Fibroblast of skin of left quadriceps (primary cell): ENCODE results near the gene KLF1.
"Not testable (repeated sequence)": the region's sequence is repeated elsewhere in the genome, so short reads cannot be mapped to it uniquely, and the experiment has no call there.

Experiments
- DNase-seq, 2 experiments: peaks; one replicate each; pipeline ENCODE4 v3.0.0-alpha.2; 2013; ENCODE audit warnings: low read depth in 2 of 2

KLF1 gene

DNA sequence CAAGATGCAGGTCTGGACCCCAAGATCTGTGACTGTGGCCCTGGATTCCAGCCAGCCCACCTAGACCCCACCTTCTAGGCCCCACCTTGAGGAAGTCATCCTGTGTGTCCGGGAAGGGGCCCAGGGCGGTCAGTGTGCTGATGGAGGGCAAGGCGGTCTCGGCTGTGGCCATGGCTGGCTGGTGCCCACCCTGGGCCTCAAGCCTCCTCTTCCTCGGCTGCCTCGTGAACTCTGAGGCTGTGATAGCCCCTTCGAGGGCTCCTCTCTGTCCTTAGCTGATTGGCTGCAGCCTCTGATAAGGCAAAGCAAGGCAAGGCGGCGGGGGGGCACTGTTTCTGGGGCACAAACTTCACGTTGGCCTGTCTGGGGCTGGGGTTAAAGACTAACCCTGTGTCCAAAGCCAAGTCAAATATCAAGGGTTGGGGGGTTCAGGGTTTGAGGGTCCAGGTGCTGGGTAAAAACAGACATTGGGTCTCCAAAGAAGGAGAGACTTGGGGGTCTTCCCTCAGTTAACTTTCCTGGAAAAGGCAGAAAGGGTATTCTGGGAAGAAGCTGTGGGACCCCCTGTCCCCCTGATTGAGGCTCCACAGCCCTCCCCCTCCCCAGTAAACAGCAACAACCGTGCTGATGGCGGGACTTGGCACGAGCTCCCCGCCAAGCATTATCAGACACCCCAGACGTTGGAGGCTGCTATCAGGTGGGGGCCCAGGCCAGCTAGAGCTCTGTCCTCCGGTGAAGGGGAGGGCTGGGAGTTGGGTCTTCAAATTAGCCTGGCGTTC is at the start of gene KLF1:
Gene KLF1, minus strand, starts transcription at position 233 of the 779 bp plus-strand sequence. Its CDS starts 61 bp downstream, at position 172.
- DNase-seq: no peak

DNA sequence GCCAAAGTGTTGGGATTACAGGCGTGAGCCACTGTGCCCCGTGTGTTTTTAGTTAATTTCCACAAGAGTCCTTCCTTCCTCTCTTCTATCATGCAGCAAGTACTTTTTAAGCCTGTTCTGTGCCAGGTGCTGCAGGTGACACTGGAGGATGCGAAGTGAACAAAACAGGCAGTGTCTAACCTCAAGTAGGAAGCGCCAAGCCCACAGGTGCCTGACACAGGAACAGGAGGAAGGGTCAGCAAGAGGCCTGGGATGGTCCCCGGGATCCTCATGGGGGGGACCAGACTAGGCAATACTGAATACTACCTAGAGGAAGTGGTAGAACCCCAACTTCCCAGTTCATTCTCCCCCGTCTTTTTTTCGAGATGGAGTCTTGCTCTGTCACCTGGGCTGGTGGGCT is 49.6 kb upstream of the KLF1 start:
- no peak for DNase-seq

DNA sequence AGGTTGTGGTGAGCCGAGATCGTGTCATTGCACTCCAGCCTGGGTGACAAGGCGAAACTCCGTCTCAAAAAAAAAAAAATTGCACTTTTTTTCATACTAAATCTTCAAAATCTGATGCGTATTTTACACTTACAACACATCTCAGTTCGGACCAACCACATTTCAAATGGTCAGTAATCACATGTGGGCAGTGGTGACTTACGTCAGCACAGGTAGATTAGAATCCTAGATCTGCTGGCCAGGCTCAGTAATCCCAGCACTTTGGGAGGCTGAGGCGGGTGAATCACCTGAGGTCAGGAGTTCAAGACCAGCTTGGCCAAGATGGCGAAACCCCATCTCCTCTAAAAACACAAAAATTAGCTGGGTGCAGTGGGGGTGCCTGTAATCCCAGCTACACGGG is 48.1 kb upstream of the KLF1 start:
- DNase-seq: no peak

DNA sequence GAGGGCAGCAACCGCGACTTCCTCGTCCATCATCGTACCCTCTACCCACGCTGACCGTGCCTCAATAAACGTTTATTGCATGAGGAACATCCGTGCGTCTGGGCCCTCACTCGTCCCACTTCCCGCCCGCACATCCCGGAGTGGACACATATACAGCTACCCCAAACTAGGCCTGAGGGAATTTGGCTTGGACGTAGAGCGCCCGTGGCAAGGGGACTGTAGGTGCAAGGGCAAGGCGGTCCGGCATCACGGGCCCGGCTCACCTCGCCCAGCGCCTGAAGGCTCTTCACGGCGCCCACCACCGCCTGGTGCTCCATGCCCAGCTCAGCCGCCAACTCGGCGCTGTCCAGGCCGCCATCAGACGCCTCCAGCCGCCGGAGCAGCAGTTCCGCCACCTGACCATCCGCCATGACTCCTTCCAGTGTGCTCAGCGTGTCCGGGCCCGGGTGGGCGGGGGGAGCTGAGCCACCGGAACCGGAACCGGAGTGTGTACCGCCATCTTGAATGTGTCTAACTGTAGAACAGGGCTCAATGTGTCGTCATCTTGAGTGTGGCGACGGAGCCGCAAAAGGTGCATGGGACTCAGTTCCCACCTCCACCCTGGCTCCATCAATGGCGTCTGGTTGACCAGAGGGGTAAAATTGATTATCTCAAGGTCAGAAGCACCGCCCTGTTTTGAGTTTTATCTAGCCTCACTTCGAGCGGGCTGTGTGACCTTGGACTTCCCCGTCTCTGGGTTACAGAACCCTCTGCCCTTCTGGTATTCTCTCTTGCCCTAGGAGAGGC is 46.5 kb upstream of the KLF1 start, which contains the start of gene FARSA:
Gene FARSA, minus strand, starts transcription at position 425 of the 786 bp plus-strand sequence. Its CDS starts 15 bp downstream, at position 410.
- DNase-seq: peak; percentile 71 to 75

DNA sequence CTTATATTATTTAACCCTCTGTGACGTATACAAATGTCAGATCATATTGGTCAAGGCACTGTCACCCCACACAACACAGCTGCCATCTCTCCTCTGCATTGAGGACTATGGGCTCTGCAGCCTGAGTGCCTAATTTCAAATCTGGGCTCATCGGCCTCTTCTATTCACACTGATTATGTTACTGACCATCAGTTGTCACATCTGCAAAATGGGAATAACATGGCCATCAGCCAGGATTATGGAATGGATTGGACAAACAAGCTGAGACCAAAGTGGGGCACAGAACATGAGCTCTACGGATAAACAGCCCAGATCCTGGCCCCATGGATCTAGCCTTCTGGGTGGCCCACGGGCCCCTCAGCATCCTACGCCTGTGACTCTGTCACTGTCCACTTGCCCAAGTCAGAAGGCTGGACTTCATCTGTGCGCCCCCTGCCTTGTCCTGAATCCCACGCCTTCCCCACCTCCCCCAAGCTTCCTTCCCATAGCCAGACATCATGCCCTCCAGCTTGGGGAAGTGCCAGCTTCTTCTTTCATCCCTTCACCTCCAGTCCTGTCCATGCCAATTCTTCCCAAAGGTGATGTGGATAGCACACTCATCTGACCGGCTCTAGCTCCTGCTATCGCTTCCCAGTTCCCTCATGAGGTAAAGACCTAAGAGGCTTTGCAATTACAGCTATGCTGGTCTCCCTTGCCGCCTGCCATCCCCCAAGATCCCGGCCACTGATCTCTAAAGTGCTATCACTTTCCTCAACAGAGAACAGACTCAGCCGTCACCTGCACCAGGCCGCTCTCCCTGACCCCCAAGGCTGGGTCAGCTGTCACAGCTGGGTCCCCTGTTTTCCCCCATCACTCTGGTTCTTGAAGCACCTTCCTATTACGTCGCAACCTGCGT is 45.6 kb upstream of the KLF1 start:
- DNase-seq: no peak

DNA sequence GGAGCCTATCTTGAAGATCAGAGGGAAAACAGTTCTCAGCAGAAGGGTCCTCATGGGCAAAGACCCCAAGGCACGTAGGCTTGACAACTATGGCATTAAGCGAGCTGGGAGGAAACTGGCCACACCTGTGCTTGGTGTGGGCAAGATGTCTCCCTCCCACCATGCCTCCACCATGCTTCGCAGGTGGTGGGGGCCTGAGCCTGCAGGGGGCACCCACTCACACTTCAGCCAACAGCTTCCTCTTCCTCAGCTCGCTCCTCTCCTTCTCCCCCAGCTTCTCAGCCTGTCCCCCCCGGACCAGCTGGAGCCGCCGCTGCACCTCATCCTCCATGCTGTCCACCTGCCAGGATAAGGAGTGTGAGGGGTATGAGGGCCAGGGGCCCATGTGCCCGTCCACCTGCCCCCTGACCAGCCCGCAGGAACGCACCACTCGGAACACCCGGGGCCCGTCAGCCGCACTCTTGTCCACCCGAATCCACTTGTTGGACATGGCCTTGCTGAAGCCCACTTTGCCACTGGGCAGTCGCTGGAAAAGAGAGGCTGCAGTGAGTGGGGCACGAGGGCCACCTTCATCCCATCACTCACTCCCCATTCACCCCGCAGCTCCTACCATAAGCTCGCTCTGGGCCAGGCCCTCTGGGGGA is 43.1 kb upstream of the KLF1 start:
- DNase-seq: no peak

DNA sequence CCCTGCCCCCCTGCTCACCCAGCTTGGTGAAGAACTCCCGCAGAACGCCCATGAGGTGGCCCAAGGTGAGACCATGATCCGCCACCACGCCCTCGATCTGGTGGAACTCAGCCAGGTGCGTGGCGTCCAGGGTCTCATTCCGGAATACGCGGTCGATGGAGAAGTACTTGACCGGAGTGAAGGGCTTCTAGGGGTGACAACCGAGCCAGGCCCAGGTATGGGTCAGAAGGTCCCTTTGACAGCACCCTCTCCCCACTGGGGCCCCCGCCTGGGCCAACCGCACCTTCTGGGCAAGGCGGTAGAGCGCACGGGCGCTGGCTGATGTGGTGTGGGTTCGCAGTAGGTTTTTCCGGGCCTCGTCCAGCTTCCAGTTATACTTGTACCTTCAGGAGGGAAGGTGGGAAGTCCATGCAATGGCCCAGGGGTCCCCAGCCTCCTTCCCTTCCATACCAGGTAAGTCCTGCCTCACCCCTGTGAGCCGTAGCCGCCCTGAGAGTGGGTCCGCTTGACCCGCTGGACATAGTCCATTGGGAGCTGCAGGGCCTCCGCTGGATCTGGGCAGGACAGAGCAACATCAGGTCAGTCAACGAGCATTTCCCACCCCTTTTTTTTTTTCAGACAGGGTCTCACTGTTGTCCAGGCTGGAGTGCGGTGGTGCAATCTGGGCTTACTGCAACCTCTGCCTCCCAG is 37.8 kb upstream of the KLF1 start:
- no peak for DNase-seq

DNA sequence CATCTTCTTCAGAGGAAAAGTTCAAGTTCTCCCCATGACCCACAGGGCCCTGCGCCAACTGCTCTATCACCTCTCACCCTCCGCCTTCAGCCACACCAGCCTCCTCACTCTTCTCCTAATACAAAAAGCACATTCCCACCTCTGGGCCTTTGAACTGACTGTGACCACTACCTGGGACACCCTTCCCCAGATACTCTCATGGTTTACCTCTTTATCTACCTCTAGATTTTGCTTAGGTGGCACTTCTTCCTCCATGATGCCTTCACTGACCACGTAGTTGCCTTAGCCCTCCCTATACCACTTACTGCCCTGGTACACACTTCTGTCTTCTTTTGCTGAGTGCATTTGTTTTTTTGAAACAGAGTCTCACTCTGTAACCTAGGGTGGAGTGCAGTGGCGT is 36.0 kb upstream of the KLF1 start:
- no peak for DNase-seq

DNA sequence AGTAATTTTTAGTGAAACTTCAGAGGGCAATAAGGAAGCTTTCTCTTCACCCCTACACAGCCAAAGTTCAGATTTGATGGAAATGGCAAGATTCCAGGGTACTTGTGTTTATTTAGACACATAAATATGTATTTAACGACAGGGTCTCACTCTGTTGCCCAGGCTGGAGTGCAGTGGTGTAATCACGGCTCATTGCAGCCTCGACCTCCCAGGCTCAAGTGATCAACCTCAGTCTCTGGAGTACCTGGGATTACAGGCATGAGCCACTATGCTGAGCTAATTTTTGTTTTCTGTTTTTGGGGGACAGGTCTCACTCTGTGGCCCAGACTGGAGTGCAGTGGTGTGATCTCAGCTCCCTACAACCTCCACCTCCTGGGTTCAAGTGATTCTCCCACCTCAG is 34.0 kb upstream of the KLF1 start:
- no peak for DNase-seq

DNA sequence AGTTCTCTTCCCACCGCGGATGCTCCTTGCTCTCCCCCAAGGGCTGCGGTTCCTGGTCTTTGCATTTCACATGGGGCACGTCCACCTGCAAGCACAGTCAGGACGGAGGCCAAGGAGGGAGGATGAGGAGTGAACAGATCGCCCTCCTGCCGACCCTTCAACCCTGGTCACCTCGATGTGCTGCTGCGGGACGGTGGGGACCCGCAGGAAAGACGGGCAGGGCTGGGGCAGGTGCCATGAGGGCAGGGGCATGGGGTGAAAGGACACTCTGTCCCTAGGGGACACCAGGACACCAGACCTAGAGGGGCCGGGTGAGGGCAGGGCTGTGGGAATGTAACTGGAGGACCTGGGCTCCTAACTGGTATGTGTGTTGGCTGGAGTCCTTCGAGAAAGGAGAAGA is 31.3 kb upstream of the KLF1 start:
- no peak for DNase-seq

DNA sequence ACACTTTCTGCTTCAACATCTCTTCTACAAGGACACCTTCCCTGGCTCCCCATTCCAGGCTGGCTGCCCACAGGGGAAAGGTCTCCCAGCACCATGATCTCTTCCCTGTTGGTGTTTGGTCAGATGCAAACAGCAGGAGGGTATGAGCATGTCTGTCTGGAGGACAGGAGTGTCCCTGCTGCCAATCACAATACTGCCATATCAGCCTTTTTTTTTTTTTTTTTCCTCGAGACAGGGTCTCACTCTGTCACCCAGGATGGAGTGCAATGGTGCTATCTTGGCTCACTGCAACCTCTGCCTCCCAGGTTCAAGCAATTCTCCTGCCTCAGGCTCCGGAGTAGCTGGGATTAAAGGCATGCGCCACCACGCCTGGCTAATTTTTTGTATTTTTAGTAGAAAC is 28.9 kb upstream of the KLF1 start:
- DNase-seq: not testable (repeated sequence)

DNA sequence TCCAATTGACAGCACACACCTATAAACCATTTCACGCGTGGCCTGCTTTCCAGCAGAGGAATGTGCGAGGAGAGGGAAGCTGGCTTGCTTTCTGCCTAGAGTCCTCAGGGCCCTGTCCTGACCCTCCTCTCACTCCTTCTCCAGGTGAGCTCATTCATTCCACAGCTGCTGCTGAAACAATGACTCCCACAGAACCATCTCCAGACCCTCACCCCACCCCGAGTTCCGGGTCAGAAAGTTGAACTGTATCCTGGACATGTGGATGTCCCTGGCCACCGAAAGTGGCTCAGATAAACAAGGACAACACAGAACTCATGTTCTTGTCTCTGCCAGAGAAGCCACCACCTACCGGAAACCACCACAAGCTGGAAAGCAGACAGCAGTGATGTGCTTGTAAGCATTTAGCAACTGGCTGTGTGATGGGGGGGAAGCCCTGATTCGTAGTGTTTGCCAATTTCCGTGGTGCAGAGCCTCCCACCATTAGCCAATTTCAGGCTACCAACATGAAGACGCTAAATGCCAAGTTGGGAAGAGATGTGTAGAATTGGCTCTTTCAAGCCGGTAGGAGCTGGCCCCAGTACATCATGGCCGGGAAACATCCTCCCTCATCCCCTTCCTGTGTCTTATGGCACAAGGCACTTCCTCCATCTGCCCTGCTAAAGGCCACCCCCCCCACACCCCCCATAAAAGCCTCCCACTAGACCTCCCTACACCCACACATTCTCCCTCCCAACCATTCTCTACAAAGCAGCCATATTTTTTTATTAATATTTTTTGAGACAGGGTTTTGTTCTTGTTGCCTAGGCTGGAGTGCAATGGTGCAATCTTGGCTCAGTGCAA is 27.1 kb upstream of the KLF1 start:
- no peak for DNase-seq

DNA sequence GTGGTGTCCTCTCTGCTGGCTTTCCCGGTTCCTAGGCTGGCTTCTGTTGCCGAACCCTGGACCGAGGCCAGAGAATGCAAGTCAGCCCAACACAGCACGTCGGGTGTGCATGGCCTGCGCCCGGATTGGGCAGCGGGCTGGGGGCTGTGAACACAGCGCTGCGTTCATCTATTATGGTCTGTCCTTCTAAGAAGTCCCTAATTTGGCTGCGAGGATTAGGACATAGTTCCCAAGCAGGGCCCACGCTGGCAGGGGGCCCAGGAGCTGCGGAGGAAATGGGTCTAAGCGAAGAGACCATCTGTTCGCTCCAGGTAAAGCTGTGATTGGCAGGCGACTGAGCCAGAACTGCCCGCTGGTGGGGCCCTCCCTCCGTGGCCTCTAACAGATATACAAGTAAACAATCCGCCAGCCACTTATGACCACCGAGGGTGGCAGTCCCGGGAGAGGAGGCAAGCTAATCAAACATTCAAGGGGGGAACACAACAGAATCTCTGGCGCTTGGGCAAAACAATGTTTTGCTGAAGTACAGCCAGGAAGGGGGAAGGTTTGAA is 26.1 kb upstream of the KLF1 start:
- peak; percentile 41 to 47 for DNase-seq

DNA sequence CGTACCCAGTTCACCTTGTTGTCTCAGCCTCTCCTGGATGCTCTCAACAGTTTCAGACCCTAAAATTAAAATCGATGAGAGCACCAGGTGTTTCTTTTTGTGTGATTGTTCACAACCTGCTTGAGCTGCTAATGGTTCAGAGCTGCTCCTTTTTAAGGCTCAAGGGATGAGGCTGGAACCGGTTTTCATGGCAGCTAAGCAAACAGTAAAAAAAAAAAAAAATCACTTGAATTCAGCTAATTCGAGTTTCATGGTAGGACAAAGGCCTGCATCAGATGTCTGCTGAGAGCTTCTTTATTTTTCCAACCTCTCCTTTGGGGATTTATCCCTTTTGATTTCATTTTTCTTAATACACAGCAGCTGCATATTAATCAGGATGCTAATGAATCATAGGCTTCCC is 25.6 kb upstream of the KLF1 start:
- no peak for DNase-seq

DNA sequence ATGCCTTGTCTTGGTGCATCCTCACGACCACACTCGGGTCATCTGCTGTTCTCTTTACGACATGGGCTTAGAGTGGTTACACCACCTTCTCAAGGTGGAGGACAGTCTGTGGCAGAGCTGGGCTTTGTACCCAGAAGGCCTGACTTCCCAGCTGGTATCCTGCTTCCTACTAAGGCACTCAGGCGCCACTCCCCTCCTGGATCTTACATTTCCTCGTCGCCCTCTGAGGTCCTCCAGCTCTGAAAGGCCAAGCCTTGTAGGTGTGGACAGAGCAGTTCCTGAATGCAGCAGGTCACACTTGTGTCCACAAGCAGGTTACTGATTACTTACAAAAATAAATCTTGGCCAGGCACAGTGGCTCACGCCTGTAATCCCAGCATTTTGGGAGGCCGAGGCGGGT is 20.2 kb upstream of the KLF1 start:
- DNase-seq: no peak

DNA sequence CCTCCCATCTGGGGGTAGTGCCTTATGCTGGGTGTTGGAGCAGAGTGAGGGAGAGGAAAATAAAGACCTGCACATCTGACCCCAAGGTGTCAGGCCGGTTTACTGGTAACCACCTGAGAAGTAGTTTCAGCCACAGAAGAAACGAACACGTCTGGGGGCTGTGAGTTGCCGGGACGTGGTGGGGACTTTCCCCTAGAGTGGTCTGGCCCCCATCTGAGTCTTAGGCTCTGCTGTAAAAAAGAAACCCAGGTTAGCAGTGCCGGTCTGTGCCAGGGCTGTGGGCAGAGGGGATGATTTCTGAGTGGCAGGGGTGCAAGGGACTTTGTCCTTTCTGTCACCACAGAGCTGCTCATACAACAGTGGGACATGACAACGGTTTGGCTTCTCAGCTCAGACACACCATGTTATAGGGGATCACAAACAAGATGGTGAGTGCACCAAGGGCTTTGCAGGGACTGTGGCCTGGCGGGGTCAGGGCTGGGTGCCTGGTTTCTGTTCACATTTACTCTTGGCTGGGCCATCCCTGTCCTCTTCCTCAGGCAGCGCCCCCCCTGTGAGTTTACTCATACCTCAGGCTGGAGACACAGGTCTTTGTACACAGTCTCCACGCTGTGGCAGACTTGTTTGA is 13.0 kb upstream of the KLF1 start:
- DNase-seq: no peak

DNA sequence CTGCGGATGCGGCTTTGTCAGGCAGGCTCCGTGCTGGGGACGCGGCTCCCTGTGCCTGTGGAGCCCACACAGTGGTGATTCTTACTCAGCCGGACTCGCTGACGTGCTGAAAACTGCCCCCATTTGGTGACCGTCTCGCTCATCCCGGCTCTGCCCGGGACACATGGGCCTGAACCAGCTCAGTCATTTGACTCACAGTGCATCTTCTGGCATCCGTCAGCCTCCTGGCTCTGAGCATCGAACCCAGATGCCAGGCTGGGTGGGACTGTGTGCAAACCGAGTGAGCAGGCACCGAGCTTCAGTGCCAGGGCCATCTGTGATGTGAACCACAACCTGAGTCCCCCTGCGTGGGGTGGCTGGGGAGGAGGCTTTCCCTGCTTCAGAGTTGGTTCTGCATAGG is 9.5 kb upstream of the KLF1 start:
- DNase-seq: no peak

DNA sequence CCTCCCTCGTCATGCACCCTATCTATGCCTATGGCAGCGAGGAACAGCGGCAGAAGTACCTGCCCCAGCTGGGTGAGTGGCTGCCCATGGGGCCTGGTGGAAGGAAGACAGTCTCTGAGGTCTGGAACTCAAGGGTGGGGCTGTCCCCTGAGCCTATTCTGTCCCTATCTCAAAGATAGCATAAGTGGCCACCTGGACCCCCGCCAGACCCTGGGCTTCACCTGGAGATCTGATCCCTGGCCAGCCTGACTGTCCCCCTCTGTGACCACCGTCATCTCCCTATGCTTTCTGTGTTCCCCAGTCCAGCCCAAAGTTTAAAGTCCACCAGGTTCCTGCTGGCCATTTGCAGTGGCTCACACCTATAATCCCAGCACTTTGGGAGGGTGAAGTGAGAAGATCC is 6.6 kb upstream of the KLF1 start:
- DNase-seq: no peak

DNA sequence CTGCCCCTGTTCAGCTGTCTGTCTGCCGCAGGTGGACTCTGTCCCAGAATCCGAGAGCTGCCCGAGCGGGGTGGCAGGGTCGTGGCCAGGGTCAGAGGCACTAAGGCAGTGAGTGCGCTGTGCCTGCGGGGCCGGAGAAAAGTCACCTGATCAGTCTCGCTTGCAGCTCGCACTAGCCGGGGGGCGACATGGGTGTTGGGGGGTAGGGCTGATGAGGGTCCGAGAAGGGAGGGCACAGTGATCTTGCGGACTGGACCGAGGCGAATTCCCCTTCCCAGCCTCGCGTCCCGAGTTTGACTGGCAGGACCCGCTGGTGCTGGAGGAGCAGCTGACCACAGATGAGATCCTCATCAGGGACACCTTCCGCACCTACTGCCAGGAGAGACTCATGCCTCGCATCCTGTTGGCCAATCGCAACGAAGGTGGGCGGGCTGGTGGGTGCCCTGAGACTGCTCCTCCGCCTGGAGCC is 4.6 kb upstream of the KLF1 start:
- no peak for DNase-seq
